ENCODE data around the gene HCFC1. TPM values are rescaled to one million over a fixed set of nuclear protein-coding genes. Genes with fewer than 3 reads are reported as not detected.

The HCFC1 gene
- total RNA-seq, 4 donors from 2014 or later: 32.6 to 51.6 (median 40.9) TPM

DNA sequence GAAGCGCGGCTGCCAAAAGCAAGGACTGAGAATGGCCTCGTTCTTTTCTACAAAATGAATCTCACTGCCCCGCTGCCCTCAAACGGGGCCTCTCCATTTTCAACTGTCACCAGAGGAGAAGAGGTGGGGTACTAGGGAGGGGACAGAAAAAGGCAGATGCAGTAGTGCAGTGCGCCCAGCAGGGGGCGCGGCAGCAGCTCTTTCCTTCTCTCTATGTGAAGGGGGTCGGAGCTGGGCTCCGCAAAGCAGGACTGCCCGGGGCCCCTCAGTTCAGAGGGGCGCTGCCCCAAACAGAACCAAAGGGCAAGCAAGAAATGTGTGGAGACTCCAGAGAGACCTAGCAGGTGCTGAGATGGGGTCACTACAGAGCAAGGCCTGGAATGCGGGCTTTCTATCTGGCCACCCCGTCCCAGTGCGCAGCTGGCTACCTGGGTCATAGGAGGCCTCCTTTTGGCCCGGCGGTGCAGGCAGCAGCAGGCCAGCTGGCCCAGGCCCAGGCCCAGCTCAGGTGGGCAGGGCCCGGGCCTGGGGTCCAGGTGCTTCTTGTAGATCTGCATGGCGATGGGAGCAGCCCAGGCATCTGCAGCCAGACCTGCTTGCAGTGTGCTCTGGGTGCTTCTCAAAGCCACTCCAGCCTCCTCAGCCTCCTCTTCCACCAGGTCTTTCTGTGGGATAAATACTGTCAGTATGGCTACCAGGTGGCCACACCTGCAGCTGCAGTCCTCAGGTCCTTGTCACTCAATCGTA is 42.2 kb upstream of the HCFC1 start:
- WGBS, 2 donors: 37 to 46% methylated on average over 16 to 18 of the region's 20 CpGs
- no peak overlapping the region for H3K4me3 ChIP-seq (ENCODE audit: low read depth, poor library complexity, severe bottlenecking)
- TF ChIP-seq POLR2A (IDR thresholded peaks at IDR 0.05): no peak
- TF ChIP-seq, protein P1, sequence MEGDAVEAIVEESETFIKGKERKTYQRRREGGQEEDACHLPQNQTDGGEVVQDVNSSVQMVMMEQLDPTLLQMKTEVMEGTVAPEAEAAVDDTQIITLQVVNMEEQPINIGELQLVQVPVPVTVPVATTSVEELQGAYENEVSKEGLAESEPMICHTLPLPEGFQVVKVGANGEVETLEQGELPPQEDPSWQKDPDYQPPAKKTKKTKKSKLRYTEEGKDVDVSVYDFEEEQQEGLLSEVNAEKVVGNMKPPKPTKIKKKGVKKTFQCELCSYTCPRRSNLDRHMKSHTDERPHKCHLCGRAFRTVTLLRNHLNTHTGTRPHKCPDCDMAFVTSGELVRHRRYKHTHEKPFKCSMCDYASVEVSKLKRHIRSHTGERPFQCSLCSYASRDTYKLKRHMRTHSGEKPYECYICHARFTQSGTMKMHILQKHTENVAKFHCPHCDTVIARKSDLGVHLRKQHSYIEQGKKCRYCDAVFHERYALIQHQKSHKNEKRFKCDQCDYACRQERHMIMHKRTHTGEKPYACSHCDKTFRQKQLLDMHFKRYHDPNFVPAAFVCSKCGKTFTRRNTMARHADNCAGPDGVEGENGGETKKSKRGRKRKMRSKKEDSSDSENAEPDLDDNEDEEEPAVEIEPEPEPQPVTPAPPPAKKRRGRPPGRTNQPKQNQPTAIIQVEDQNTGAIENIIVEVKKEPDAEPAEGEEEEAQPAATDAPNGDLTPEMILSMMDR (IDR thresholded peaks at IDR 0.05): no peak
- intact Hi-C loops (cut with DNase I; ENCODE audit: low total_unique reads): no loop called here
- DNase-seq (ENCODE audit: low spot score in 2 of 2): no peak

- TF ChIP-seq, protein P1 (IDR thresholded peaks at IDR 0.05): no peak
- TF ChIP-seq POLR2A (IDR thresholded peaks at IDR 0.05): no peak
- no peak for DNase-seq (ENCODE audit: low spot score in 2 of 2)
- no peak overlapping the region for H3K4me3 ChIP-seq (ENCODE audit: low read depth, poor library complexity, severe bottlenecking)
- WGBS, 2 donors: 73% methylated on average over 17 of the region's 17 CpGs; no CpG with 5 or more reads in 1 of the 2 donors
- intact Hi-C loops (cut with DNase I; ENCODE audit: low total_unique reads): no loop called here
Observed at GRCh38 chrX:154013001-154013421, 41.4 kb upstream of the HCFC1 start.

DNA sequence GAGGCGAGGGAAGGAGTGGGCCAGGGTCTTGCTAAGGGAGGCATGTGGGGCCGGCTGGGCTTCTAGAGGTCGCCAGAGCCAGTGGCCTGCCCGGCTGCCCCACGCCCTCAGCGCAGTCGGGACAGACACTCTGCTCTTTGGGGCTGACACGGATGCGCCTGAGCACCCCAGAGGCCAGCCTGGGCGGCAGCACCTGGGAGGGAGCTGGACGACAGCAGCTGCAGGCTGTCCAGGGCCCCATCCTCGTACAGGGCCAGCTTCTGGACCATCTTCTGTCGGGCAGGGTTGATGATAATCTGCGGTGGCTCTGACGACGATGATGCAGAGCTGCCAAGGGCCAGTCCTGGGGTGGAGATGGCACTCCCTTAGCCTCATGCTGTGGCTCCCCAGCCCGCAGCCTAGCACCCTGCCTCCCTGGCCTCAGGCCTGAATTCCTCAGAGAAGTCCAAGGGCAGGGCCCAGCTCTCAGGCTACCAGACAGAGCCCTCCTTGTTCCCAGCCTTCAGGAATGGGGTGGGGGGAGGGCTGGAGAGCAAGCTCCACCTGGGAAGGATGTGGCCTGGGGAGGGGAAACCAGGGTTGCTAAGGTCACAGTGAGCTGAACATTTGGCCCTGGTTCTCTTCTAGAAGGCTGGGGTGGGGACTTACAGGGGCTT is 40.8 kb upstream of the HCFC1 start:
- 79 to 85% methylated on average over 4 to 17 of the region's 17 CpGs for WGBS, 2 donors
- intact Hi-C loops (cut with DNase I; ENCODE audit: low total_unique reads): no loop called here
- H3K4me3 ChIP-seq (ENCODE audit: low read depth, poor library complexity, severe bottlenecking): no peak overlapping the region
- TF ChIP-seq, protein P1 (IDR thresholded peaks at IDR 0.05): no peak
- no peak for TF ChIP-seq POLR2A (IDR thresholded peaks at IDR 0.05)
- no peak for DNase-seq (ENCODE audit: low spot score in 2 of 2)

DNA sequence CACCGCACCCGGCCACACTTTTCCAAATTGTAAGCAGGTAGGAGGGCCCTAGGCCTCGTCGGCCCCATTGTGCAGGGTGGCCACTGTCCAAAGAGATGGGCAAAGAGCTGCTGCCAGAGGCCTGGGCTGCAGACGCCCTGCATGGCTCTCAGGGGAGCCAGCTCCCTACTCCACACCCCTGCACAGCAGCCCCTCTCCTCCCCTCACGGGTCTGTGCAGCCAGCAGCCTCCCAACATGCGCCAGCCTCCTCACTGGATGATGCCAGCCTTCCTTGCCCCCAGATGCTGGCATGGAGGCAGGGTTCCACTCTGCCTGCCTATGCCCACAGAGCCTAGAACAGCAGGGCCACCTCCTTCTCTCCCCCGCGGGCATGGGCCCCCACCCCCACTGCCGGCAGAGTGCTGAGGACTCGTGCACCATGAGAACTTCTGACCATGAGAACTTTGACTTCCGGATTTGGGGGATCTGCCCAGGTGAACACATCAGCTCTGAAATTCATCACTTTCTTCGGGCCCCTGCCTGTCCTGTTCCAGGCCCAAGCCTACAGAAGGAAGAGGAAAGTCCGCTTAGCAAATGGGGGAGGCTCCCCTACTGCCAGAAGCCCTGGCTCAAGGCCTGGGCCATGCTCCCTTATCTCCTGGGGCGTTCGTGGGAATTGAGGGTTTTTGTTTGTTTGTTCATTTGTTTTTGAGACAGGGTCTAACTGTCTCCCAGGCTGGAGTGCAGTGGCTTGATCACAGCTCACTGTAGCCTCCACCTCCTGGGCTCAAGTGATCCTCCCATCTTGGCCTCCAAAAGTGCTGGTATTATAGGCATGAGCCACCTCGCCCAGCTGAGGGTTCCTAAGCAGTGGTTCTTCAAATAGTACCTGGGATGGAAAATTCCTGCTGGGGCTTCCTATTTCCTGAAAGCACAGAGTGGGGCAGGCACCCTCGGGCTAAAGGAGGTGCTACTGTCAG is 40.0 kb upstream of the HCFC1 start:
- TF ChIP-seq, protein P1 (IDR thresholded peaks at IDR 0.05): no peak
- TF ChIP-seq POLR2A (IDR thresholded peaks at IDR 0.05): no peak
- H3K4me3 ChIP-seq (ENCODE audit: low read depth, poor library complexity, severe bottlenecking): no peak overlapping the region
- intact Hi-C loops (cut with DNase I; ENCODE audit: low total_unique reads): no loop called here
- 82 to 95% methylated on average over 11 to 18 of the region's 18 CpGs for WGBS, 2 donors
- DNase-seq (ENCODE audit: low spot score in 2 of 2): no peak

DNA sequence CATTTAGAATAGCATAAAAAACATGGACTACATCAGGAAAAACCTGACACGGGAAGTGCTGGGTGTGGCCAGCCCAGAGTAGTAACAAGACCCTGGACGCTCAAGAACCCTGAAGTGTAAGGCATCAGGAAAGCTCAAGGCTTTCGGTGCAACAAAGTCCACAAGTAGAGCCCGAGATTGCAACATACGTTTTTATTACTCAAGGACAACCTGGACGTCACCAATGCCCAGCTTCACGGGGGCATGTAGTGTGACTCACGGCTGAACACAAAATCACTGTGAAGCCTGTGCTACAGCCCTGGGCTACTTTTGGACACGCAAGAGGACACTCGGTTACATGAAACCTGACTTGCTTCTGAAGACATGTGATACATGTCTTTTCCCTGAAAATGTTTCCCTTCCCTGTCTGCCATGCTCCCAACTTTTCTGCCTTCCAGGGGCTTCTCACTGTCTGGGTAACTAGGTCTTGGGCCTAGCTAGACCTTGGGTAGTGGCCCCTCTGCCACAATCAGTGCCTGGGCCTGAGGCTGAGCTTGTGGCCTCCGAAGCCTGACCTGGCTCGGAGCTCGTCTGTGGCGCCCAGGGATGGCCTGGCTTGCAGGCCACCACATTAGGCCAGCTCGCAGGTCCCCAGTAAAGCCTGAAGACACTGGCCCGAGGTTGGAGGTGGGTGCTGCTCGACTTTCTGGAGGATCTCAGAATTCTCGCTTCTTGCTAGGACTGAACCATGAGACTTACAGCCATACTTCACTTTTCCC is 38.9 kb upstream of the HCFC1 start:
- TF ChIP-seq, protein P1 (IDR thresholded peaks at IDR 0.05): no peak
- TF ChIP-seq POLR2A (IDR thresholded peaks at IDR 0.05): no peak
- WGBS, 2 donors: 79 to 90% methylated on average over 12 to 18 of the region's 18 CpGs
- intact Hi-C loops (cut with DNase I; ENCODE audit: low total_unique reads): no loop called here
- no peak for DNase-seq (ENCODE audit: low spot score in 2 of 2)
- no peak overlapping the region for H3K4me3 ChIP-seq (ENCODE audit: low read depth, poor library complexity, severe bottlenecking)

All from lower leg skin (tissue), 4 donors.